ENCODE data around the gene ZNF20. TPM values are rescaled to one million over a fixed set of nuclear protein-coding genes. Genes with fewer than 3 reads are reported as not detected.

ZNF20 gene
- total RNA-seq (1 to 10 TPM in 4 of 5 donors, not detected in 1; 1.3 to 5.0 (median 2.2) TPM), polyA plus RNA-seq (1 to 10 TPM; 2.6 to 2.9 (median 2.9) TPM)
- long read RNA-seq, donor 1, result 0 reads
- long read RNA-seq, donor 2, partial matches to known transcripts, result 0 of 1 reads
- long read RNA-seq, donor 2, other reads (novel, unspliced or antisense), result 0 of 1 reads
- long read RNA-seq, donor 3, partial matches to known transcripts, result 0 of 1 reads
- long read RNA-seq, donor 3, other reads (novel, unspliced or antisense), result 0 of 1 reads
- long read RNA-seq, donor 4, result 0 reads
- long read RNA-seq, donor 5, partial matches to known transcripts, result 0 of 1 reads
- long read RNA-seq, donor 5, other reads (novel, unspliced or antisense), result 0 of 1 reads
- long read RNA-seq, donor 6, partial matches to known transcripts, result 0 of 3 reads
- long read RNA-seq, donor 6, other reads (novel, unspliced or antisense), result 0 of 3 reads
- long read RNA-seq, donor 7, partial matches to known transcripts, result 0 of 1 reads
- long read RNA-seq, donor 7, other reads (novel, unspliced or antisense), result 0 of 1 reads
- long read RNA-seq, donor 8, partial matches to known transcripts, result 0 of 1 reads
- long read RNA-seq, donor 8, other reads (novel, unspliced or antisense), result 0 of 1 reads
- long read RNA-seq, donor 9, partial matches to known transcripts, result 8 of 8 reads
- long read RNA-seq, donor 9, other reads (novel, unspliced or antisense), result 0 of 8 reads
- long read RNA-seq, donor 10, result 0 reads

DNA sequence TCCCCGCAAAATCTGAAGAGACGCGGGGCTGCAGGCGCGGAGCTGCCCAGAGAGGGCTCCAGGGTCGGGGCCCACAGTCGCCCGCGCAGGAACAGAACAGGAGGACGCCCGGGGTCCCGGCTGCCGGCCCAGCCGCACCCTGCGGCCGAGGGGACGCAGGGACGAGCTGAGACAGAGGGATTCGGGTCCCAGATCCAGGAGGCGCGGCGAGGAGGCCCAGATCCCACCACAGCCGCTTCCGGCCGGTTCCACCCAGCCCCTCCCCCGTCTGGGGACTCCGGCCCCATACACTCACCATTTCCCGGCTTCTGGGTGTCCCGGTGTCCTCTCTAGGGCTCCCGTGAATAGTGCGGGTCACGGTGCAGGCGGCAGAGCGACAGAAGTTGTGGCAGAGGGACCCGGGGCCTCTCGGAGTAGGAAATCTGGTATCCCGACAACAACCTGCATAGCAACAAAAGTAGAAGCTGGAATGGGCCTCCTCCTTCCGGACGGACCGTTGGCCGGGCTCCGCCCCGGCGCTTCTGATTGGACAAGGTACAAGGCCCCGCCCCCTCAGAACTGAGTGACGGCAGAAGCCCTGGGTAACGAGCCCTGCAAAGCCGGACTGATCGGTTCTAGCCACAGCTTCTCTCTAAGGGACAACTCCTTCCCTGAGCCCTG lies at the start of gene ZNF20:
TSS of gene ZNF20 (minus strand) at position 466 of the 660 bp plus-strand sequence. CDS start at position 298, 168 bp downstream.
- peaks cover 7 to 38% (median 27%) of the 10 kb centered on the region in 4 donors for H3K36me3 ChIP-seq
- peaks cover 11 to 27% (median 24%) of the 10 kb centered on the region in 4 donors for H3K4me1 ChIP-seq
- peak; percentile 98 for DNase-seq
- H3K27ac ChIP-seq, result peak within 1 kb of the TSS; percentile 74 to 90 (median 80)
- peak within 1 kb of the TSS; percentile 85 to 94 (median 88) for H3K4me3 ChIP-seq
- H3K27me3 ChIP-seq, result no peaks in the 10 kb centered on the region
- H3K9me3 ChIP-seq, result peaks cover 0 to 5% (median under 1%) of the 10 kb centered on the region in 4 donors
- intact Hi-C loops (cut with DNase I; ENCODE audit: low total_unique reads), result loop anchor here (5.0 kb wide), 1 partner anchor 83 kb away; no protein-coding TSS in a partner anchor
- no peak for TF ChIP-seq EP300 (IDR thresholded peaks at IDR 0.05)
- TF ChIP-seq, protein P1, sequence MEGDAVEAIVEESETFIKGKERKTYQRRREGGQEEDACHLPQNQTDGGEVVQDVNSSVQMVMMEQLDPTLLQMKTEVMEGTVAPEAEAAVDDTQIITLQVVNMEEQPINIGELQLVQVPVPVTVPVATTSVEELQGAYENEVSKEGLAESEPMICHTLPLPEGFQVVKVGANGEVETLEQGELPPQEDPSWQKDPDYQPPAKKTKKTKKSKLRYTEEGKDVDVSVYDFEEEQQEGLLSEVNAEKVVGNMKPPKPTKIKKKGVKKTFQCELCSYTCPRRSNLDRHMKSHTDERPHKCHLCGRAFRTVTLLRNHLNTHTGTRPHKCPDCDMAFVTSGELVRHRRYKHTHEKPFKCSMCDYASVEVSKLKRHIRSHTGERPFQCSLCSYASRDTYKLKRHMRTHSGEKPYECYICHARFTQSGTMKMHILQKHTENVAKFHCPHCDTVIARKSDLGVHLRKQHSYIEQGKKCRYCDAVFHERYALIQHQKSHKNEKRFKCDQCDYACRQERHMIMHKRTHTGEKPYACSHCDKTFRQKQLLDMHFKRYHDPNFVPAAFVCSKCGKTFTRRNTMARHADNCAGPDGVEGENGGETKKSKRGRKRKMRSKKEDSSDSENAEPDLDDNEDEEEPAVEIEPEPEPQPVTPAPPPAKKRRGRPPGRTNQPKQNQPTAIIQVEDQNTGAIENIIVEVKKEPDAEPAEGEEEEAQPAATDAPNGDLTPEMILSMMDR (IDR thresholded peaks at IDR 0.05), result no peak
- peak in 1 of 3 donors; percentile 33 for TF ChIP-seq POLR2AphosphoS5 (IDR thresholded peaks at IDR 0.05)
- TF ChIP-seq POLR2A (IDR thresholded peaks at IDR 0.05), result peak in 1 of 4 donors; percentile 17
- 0 to 1% (median 0%) methylated on average over 17 to 49 of the region's 49 CpGs for WGBS, 5 donors

DNA sequence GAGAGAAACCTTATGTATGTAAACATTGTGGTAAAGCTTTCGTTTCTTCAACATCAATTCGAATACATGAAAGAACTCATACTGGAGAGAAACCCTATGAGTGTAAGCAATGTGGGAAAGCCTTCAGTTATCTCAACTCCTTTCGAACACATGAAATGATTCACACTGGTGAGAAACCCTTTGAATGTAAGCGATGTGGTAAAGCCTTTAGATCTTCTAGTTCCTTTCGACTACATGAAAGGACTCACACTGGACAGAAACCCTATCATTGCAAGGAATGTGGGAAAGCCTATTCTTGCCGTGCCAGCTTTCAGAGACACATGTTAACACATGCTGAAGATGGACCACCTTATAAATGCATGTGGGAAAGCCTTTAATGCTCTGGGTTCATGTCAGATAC lies 47.5 kb upstream of the ZNF20 start:
- Histone ChIP-seq H3K27ac (no peak overlapping the region), H3K4me3 (no peak overlapping the region), H3K27me3 (no peaks in the 10 kb centered on the region), H3K36me3 (peaks cover 39 to 92% (median 79%) of the 10 kb centered on the region in 4 donors), H3K9me3 (peaks cover 35 to 99% (median 78%) of the 10 kb centered on the region in 4 donors), H3K4me1 (no peaks in the 10 kb centered on the region)
- no peak for DNase-seq
- intact Hi-C loops (cut with DNase I; ENCODE audit: low total_unique reads), result no loop called here
- WGBS, 5 donors, result 95 to 98% (median 98%) methylated on average over 6 of the region's 6 CpGs
- no peak for TF ChIP-seq POLR2A (IDR thresholded peaks at IDR 0.05)
- TF ChIP-seq EP300 (IDR thresholded peaks at IDR 0.05), result no peak
- no peak for TF ChIP-seq POLR2AphosphoS5 (IDR thresholded peaks at IDR 0.05)
- TF ChIP-seq, protein P1 (IDR thresholded peaks at IDR 0.05), result no peak

DNA sequence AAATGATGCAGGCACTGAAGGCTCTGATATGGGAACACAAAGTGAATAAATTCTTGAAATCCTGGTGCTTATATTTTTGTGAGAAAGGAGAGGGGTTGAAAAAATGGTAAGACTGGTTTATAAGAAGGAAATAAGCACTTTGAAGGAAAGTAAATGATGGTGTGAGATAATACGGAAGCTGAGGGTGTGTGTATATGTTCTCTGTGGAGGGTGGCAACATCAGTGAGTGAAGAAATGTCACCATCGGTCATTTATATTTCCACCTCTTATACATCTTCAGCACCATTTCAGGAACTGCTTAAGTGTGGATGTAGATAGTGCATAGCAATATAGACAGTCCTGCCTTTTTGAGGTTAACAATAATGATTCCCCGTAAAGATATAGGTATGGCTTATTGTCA lies 40.2 kb upstream of the ZNF20 start:
- WGBS, 5 donors, result 93 to 100% (median 98%) methylated on average over 3 of the region's 3 CpGs
- Histone ChIP-seq H3K9me3 (peaks cover 8 to 69% (median 37%) of the 10 kb centered on the region in 4 donors), H3K27ac (no peak overlapping the region), H3K27me3 (no peaks in the 10 kb centered on the region), H3K4me1 (no peaks in the 10 kb centered on the region), H3K36me3 (peaks cover 5 to 54% (median 50%) of the 10 kb centered on the region in 4 donors), H3K4me3 (no peak overlapping the region)
- intact Hi-C loops (cut with DNase I; ENCODE audit: low total_unique reads), result no loop called here
- DNase-seq, result no peak
- TF ChIP-seq POLR2A (IDR thresholded peaks at IDR 0.05) (no peak), POLR2AphosphoS5 (IDR thresholded peaks at IDR 0.05) (no peak), EP300 (IDR thresholded peaks at IDR 0.05) (no peak)
- TF ChIP-seq, protein P1 (IDR thresholded peaks at IDR 0.05), result no peak

DNA sequence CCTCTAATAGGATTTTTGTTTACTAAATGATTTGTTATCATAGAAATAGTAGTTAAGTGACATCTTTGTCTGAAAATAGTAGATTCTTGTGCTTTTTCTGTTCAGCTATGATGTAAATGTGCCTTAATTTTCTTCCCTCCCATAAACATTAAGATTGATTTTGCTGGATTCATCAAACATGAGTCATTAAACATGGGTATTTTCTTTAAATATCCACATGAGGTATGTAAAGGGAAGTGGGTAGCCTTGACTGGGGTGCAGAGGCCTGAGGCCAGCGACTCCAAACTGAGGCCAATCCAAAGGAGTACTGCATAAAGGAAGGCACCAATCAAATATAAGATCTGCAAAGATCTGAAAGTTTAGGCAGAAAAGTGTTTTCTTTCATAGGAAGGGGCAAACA lies 26.5 kb upstream of the ZNF20 start:
- Histone ChIP-seq H3K27me3 (no peaks in the 10 kb centered on the region), H3K36me3 (peaks cover 5 to 43% (median 30%) of the 10 kb centered on the region in 4 donors), H3K9me3 (no peaks in the 10 kb centered on the region), H3K4me3 (no peak overlapping the region), H3K27ac (peak overlapping the region in 1 of 5 donors; percentile 49), H3K4me1 (peaks cover 13 to 55% (median 32%) of the 10 kb centered on the region in 4 donors)
- intact Hi-C loops (cut with DNase I; ENCODE audit: low total_unique reads), result no loop called here
- no peak for DNase-seq
- WGBS, 5 donors, result 69 to 94% (median 85%) methylated on average over 1 of the region's 1 CpG
- TF ChIP-seq, protein P1 (IDR thresholded peaks at IDR 0.05), result no peak
- TF ChIP-seq POLR2A (IDR thresholded peaks at IDR 0.05) (no peak), EP300 (IDR thresholded peaks at IDR 0.05) (no peak), POLR2AphosphoS5 (IDR thresholded peaks at IDR 0.05) (no peak)

Data from stomach (tissue), 19 donors.